Heart right ventricle (tissue), 16 donors: ENCODE results near the gene SEC16A. TPM values are rescaled to one million over a fixed set of nuclear protein-coding genes. Genes with fewer than 3 reads are reported as not detected.

ENCODE experiments used
- ATAC-seq, 8 donors: fragments of 200-7000 bp; cut with Tn5 transposase; one replicate each; pipeline ENCODE4 v1.9.1; 2020; ENCODE audit warnings: mild to moderate bottlenecking in 8 of 8, moderate library complexity in 8 of 8, moderate number of reproducible peaks in 1 of 8
- DNase-seq, 2 donors: peaks; one replicate each; pipeline ENCODE4 v3.0.0-alpha.2; 2020
- H3K27ac ChIP-seq, 10 donors: fragments of 200-600 bp; sonication (generic) in 2 of 10; one replicate each; pipeline versions ENCODE4 v1.5.0 to v1.8.0; 2020 to 2022; ENCODE audit warnings: mild to moderate bottlenecking in 3 of 10
- H3K27me3 ChIP-seq, 7 donors: fragments of 200-600 bp; one replicate each; pipeline ENCODE4 v1.8.0; 2021 to 2022; ENCODE audit warnings: mild to moderate bottlenecking in 2 of 7
- H3K36me3 ChIP-seq, 9 donors: fragments of 200-600 bp; sonication (generic) in 1 of 9; one replicate each; pipeline versions ENCODE4 v1.5.0 to v1.8.0; 2020 to 2022; ENCODE audit warnings: mild to moderate bottlenecking in 2 of 9
- H3K4me1 ChIP-seq, 9 donors: fragments of 200-600 bp; sonication (generic) in 1 of 9; one replicate each; pipeline versions ENCODE4 v1.5.0 to v1.8.0; 2020 to 2022; ENCODE audit warnings: mild to moderate bottlenecking in 4 of 9
- H3K4me3 ChIP-seq, 10 donors: fragments of 200-600 bp; sonication (generic) in 2 of 10; one replicate each; pipeline versions ENCODE4 v1.5.0 to v1.8.0; 2020 to 2022; ENCODE audit warnings: mild to moderate bottlenecking in 7 of 10, moderate library complexity in 2 of 10
- H3K9me3 ChIP-seq, 11 donors: fragments of 200-600 bp in 10 of 11; sonication (generic) in 2 of 11; one replicate each; pipeline versions ENCODE4 v1.5.0 to v1.8.0; 2013 to 2022; ENCODE audit warnings: mild to moderate bottlenecking in 2 of 11, control low read depth in 1 of 11, moderate library complexity in 1 of 11
- CTCF ChIP-seq, 9 donors: fragments of 200-600 bp; sonication (generic) in 2 of 9; IDR thresholded peaks; one replicate each; pipeline versions ENCODE4 v1.5.0 to v1.8.0; 2021 to 2022; ENCODE audit warnings: antibody characterized with exemption in 9 of 9, mild to moderate bottlenecking in 5 of 9, moderate library complexity in 1 of 9
- WGBS, 2 donors: extraction: QIAGEN DNeasy Blood & Tissue Kit; methylation state at CpG; one replicate each; pipeline ENCODE4 v1.1.7; 2013; ENCODE audit warnings: inconsistent platforms in 1 of 2; 5-methylcytosine and 5-hydroxymethylcytosine counted together
- intact Hi-C, 10 donors: fragments of 100-400 bp; cut with DNase I; formaldehyde crosslinking; loops; one replicate each; pipeline versions ENCODE4 v1.11.1 to v1.14.2; 2022
- polyA plus RNA-seq, 2 donors: library from polyadenylated mRNA; stranded (reverse); fragments of 200-250 nt; gene quantifications; one replicate each; pipeline ENCODE4 v1.2.3, GENCODE V29; 2013
- total RNA-seq, 10 donors: library from RNA; stranded (reverse); fragmentation: NEBNext Ultra II Directional in 3 of 10; extraction: Animal tissue kit (Norgen Biotek cat#: 25700) in 3 of 10; gene quantifications; one replicate each; pipeline versions ENCODE4 v1.2.1 to v1.2.4, GENCODE V29; 2021 to 2023
- donor health status: Arrhythmogenic right ventricular cardiomyopathy.
- donor health status: ischemic (EF 13 %, LVEDD 7.1; RV severe dilation, severe dysfunction).
- donor health status: healthy with polysubstance abuse.
- donor health status: DM: no; HTN: yes; CAD: no.
- donor health status: DM: no; HTN: no; CAD: no.
- donor health status: ischemic (EF 25% LVEDD 6.9; RV normal size, moderate dysfunction).
- donor health status: ischemic (EF 25% LVEDD 5.7; RV mildly dilated, moderate dysfunction).
- donor health status: healthy.
- donor health status: DM: yes; HTN: yes; CAD: no.
- donor health status: Ischemic cardiomyopathy.
- donor health status: ischemic (EF 35%, LVEDD 5.7; RV mildly dilated, moderate dysfunction).
- donor health status: nonischemic (EF 11% LVEDD 7.7; RV severe dilation, severe dysfunction).
- donor health status: DM: yes; HTN: yes; CAD: no.
- donor health status: PGD.
- donor health status: ischemic (EF 29% LVEDD 5.4; RV normal size, mild dysfunction).
- donor health status: nonischemic (EF 23%, LVEDD 6.1; RV moderate dilation, normal function).

The SEC16A gene
- total and polyA plus RNA-seq, 12 donors = 21.9 to 35.9 (median 28.6) TPM

- 91 to 94% methylated on average over 17 of the region's 17 CpGs for WGBS, 2 donors
- no peaks in the 10 kb centered on the region for H3K9me3 ChIP-seq
- H3K36me3 ChIP-seq = peaks cover 0 to 61% (median 9%) of the 10 kb centered on the region in 9 donors
- ATAC-seq (no peak), DNase-seq (no peak)
- no peak for TF ChIP-seq CTCF (IDR thresholded peaks at IDR 0.05)
- intact Hi-C loops = no loop called here
- H3K4me1 ChIP-seq = peaks cover 18 to 37% (median 31%) of the 10 kb centered on the region in 9 donors
- no peak overlapping the region for H3K27ac ChIP-seq
- no peaks in the 10 kb centered on the region for H3K27me3 ChIP-seq
- no peak overlapping the region for H3K4me3 ChIP-seq
Measured at GRCh38 chr9:136434580-136435169, 48.2 kb downstream of the SEC16A start.

GRCh38 chr9:136433849-136434579 lies 48.8 kb downstream of the SEC16A start:
- Histone ChIP-seq H3K4me3 (no peak overlapping the region), H3K27ac (no peak overlapping the region), H3K4me1 (peaks cover 18 to 37% (median 29%) of the 10 kb centered on the region in 9 donors), H3K36me3 (peaks cover 3 to 68% (median 9%) of the 10 kb centered on the region in 9 donors), H3K27me3 (no peaks in the 10 kb centered on the region), H3K9me3 (no peaks in the 10 kb centered on the region)
- ATAC-seq (no peak), DNase-seq (no peak)
- intact Hi-C loops = no loop called here
- WGBS, 2 donors = 91 to 92% methylated on average over 29 to 37 of the region's 37 CpGs
- no peak for TF ChIP-seq CTCF (IDR thresholded peaks at IDR 0.05)

GRCh38 chr9:136433043-136433715 lies 49.7 kb downstream of the SEC16A start:
- H3K4me1 ChIP-seq = peaks cover 18 to 31% (median 21%) of the 10 kb centered on the region in 9 donors
- H3K27me3 ChIP-seq = no peaks in the 10 kb centered on the region
- intact Hi-C loops = no loop called here
- TF ChIP-seq CTCF (IDR thresholded peaks at IDR 0.05) = no peak
- 96 to 97% methylated on average over 36 of the region's 36 CpGs for WGBS, 2 donors
- DNase-seq (no peak), ATAC-seq (no peak)
- H3K36me3 ChIP-seq = peaks cover 3 to 76% (median 9%) of the 10 kb centered on the region in 9 donors
- H3K4me3 ChIP-seq = no peak overlapping the region
- no peak overlapping the region for H3K27ac ChIP-seq
- H3K9me3 ChIP-seq = no peaks in the 10 kb centered on the region

- 96% methylated on average over 26 of the region's 26 CpGs for WGBS, 2 donors
- DNase-seq (no peak), ATAC-seq (no peak)
- H3K36me3 ChIP-seq = peaks cover 3 to 80% (median 9%) of the 10 kb centered on the region in 9 donors
- H3K27ac ChIP-seq = no peak overlapping the region
- H3K27me3 ChIP-seq = no peaks in the 10 kb centered on the region
- TF ChIP-seq CTCF (IDR thresholded peaks at IDR 0.05) = no peak
- H3K9me3 ChIP-seq = no peaks in the 10 kb centered on the region
- peaks cover 12 to 25% (median 15%) of the 10 kb centered on the region in 9 donors for H3K4me1 ChIP-seq
- H3K4me3 ChIP-seq = no peak overlapping the region
- intact Hi-C loops = no loop called here
Measured at GRCh38 chr9:136432591-136432990, 50.2 kb downstream of the SEC16A start.
